Fibroblast of lung (primary cell): ENCODE results near the gene PDE6A. TPM values are rescaled to one million over a fixed set of nuclear protein-coding genes. Genes with fewer than 3 reads are reported as not detected.

Source experiments
- DNase-seq, 2 donors: peaks; one replicate each; pipeline versions ENCODE4 v3.0.0 to v3.0.0-alpha.2; 2010; ENCODE audit warnings: low read depth in 2 of 2
- H2AFZ ChIP-seq: 2 replicates; pipeline ENCODE4 v1.5.1; 2012; ENCODE audit warnings: low read length, control low read depth, inconsistent platforms
- H3K27ac ChIP-seq: 2 replicates; pipeline ENCODE4 v1.5.1; 2011; ENCODE audit warnings: low read length, control low read depth; ENCODE audit not compliant: insufficient read depth
- H3K27me3 ChIP-seq: 2 replicates; pipeline ENCODE4 v1.5.1; 2011; ENCODE audit warnings: mild to moderate bottlenecking, low read length; ENCODE audit not compliant: control insufficient read depth, insufficient read depth
- H3K36me3 ChIP-seq: 2 replicates; pipeline ENCODE4 v1.5.1; 2011; ENCODE audit warnings: low read length; ENCODE audit not compliant: control insufficient read depth, insufficient read depth
- H3K4me1 ChIP-seq: 2 replicates; pipeline ENCODE4 v1.5.1; 2011; ENCODE audit warnings: low read length; ENCODE audit not compliant: control insufficient read depth, insufficient read depth; ENCODE audit errors: extremely low read depth
- H3K4me2 ChIP-seq: 2 replicates; pipeline ENCODE4 v1.5.1; 2011; ENCODE audit warnings: low read length, control low read depth; ENCODE audit not compliant: insufficient read depth; ENCODE audit errors: extremely low read depth
- H3K4me3 ChIP-seq, 4 experiments: fragments of 200-600 bp in 1 of 4; sonication (generic) in 1 of 4; replicated peaks in 1 of 4; 2 replicates each; pipeline ENCODE4 v1.5.1; 2011 to 2016; ENCODE audit warnings: low read length in 4 of 4, low read depth in 3 of 4, mild to moderate bottlenecking in 3 of 4, control low read depth in 2 of 4, inconsistent platforms in 1 of 4, mixed read lengths in 1 of 4; ENCODE audit not compliant: insufficient read depth in 1 of 4; ENCODE audit errors: control extremely low read depth in 1 of 4
- H3K79me2 ChIP-seq: 2 replicates; pipeline ENCODE4 v1.5.1; 2012; ENCODE audit warnings: mild to moderate bottlenecking, low read length, inconsistent platforms; ENCODE audit not compliant: control insufficient read depth, insufficient read depth
- H3K9ac ChIP-seq: 2 replicates; pipeline ENCODE4 v1.5.1; 2011; ENCODE audit warnings: mild to moderate bottlenecking, low read length, control low read depth; ENCODE audit not compliant: insufficient read depth
- H3K9me3 ChIP-seq: 2 replicates; pipeline ENCODE4 v1.5.1; 2012; ENCODE audit warnings: low read depth, low read length; ENCODE audit not compliant: control insufficient read depth, insufficient read depth
- H4K20me1 ChIP-seq: 2 replicates; pipeline ENCODE4 v1.5.1; 2011; ENCODE audit warnings: low read length; ENCODE audit not compliant: control insufficient read depth, insufficient read depth; ENCODE audit errors: extremely low read depth
- CTCF ChIP-seq, 2 donors: IDR thresholded peaks in 1 of 2; conservative IDR thresholded peaks in 1 of 2; 1 replicate in 1 of 2; 2 replicates in 1 of 2; pipeline ENCODE4 v1.5.1; 2011 to 2012; ENCODE audit warnings: low read length in 2 of 2, control low read depth in 1 of 2, inconsistent platforms in 1 of 2, low read depth in 1 of 2, mild to moderate bottlenecking in 1 of 2
- EZH2 ChIP-seq: IDR thresholded peaks from 2 replicates; pipeline ENCODE4 v1.5.1; 2012; ENCODE audit warnings: low read length, control low read depth, mild to moderate bottlenecking; ENCODE audit errors: missing control alignments
- polyA plus RNA-seq, 2 donors: library from polyadenylated mRNA; depleted of rRNA in 1 of 2; stranded (reverse) in 1 of 2; unstranded in 1 of 2; fragments of >200 nt; gene quantifications; 2 replicates each; pipeline ENCODE4 v1.2.1, GENCODE V29; 2011 to 2012; ENCODE audit warnings: missing spikeins in 1 of 2
- total RNA-seq: library from RNA; depleted of rRNA; stranded (reverse); fragments of >200 nt; gene quantifications from 2 replicates; pipeline ENCODE4 v1.2.1, GENCODE V29; 2014

Gene PDE6A
- total and polyA plus RNA-seq, 2 donors (not counting 1 experiment from before 2014, with no cell fraction given), result under 0.01 TPM; not detected in 1

- H3K4me3 ChIP-seq, result no peak overlapping the region
- H3K36me3 ChIP-seq, result no peaks in the 10 kb centered on the region
- no peak overlapping the region for H2AFZ ChIP-seq
- TF ChIP-seq CTCF (conservative IDR thresholded peaks at IDR 0.05 in 1 of 2, IDR thresholded peaks at IDR 0.05 in 1 of 2; ENCODE audit: low read depth in 1 of 2, low read length in 2 of 2) (peak; percentile 65 to 74), EZH2 (no peak)
- peak; percentile 52 to 80 for DNase-seq
- no peaks in the 10 kb centered on the region for H4K20me1 ChIP-seq
- H3K4me1 ChIP-seq, result peaks cover 5% of the 10 kb centered on the region
- no peaks in the 10 kb centered on the region for H3K9me3 ChIP-seq
- H3K9ac ChIP-seq, result no peak overlapping the region
- no peaks in the 10 kb centered on the region for H3K27me3 ChIP-seq
- H3K4me2 ChIP-seq, result no peak overlapping the region
- no peak overlapping the region for H3K27ac ChIP-seq
- H3K79me2 ChIP-seq, result no peaks in the 10 kb centered on the region
Observed at GRCh38 chr5:149961957-149962409, 17.4 kb upstream of the PDE6A start.

- no peaks in the 10 kb centered on the region for H4K20me1 ChIP-seq
- peak overlapping the region; percentile 65 for H3K9ac ChIP-seq
- H3K27ac ChIP-seq, result peak overlapping the region; percentile 55
- no peak for DNase-seq
- no peak for TF ChIP-seq EZH2
- TF ChIP-seq CTCF (conservative IDR thresholded peaks at IDR 0.05 in 1 of 2, IDR thresholded peaks at IDR 0.05 in 1 of 2; ENCODE audit: low read depth in 1 of 2, low read length in 2 of 2), result no peak
- peaks cover 5% of the 10 kb centered on the region for H3K4me1 ChIP-seq
- H3K27me3 ChIP-seq, result no peaks in the 10 kb centered on the region
- H3K79me2 ChIP-seq, result no peaks in the 10 kb centered on the region
- peak overlapping the region; percentile 86 for H2AFZ ChIP-seq
- H3K4me2 ChIP-seq, result peak overlapping the region; percentile 89
- H3K9me3 ChIP-seq, result no peaks in the 10 kb centered on the region
- H3K4me3 ChIP-seq, result peak overlapping the region; percentile 62 to 84 (median 80)
- H3K36me3 ChIP-seq, result no peaks in the 10 kb centered on the region
Observed at GRCh38 chr5:149961186-149961685, 16.6 kb upstream of the PDE6A start.

- Histone ChIP-seq H3K9ac (peak within 1 kb of the TSS; percentile 65), H3K4me1 (peaks cover 5% of the 10 kb centered on the region), H3K9me3 (no peaks in the 10 kb centered on the region), H3K27ac (peak within 1 kb of the TSS; percentile 68), H3K4me2 (peak within 1 kb of the TSS; percentile 89), H3K79me2 (no peaks in the 10 kb centered on the region), H3K27me3 (no peaks in the 10 kb centered on the region), H3K36me3 (no peaks in the 10 kb centered on the region), H2AFZ (peak within 1 kb of the TSS; percentile 86), H3K4me3 (peak within 1 kb of the TSS; percentile 62 to 84 (median 80)), H4K20me1 (no peaks in the 10 kb centered on the region)
- TF ChIP-seq CTCF (conservative IDR thresholded peaks at IDR 0.05 in 1 of 2, IDR thresholded peaks at IDR 0.05 in 1 of 2; ENCODE audit: low read depth in 1 of 2, low read length in 2 of 2), result no peak
- DNase-seq, result peak; percentile 98
Observed at GRCh38 chr5:149960272-149961185, 15.9 kb upstream of the PDE6A start, which contains the start of gene SLC26A2. Gene SLC26A2, plus strand, starts transcription at chr5:149960758. Its CDS starts 16,895 bp downstream, at chr5:149977653.
